Measurements from ENCODE around the gene NTMT1.

DNA sequence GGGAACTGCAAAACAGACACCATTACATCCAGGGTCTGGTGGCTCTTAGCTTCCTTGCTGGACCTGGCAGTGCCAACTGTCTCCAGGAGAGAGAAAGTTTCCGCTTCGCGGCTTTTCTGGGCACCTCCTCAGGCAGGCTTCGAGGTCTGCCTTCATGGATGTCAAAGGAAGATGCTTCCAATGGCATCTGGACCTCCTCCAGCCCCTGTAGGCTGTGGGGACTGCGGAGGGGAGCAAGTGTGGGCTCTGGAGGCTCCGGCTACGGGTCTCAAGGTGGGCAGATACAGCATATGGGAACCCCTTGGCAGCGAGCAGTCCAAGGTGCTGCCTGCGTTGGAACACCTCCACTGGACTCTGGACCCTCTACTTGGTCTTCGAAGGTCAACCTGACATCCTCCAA is 11.0 kb upstream of the NTMT1 start:
- TF ChIP-seq, protein P1, sequence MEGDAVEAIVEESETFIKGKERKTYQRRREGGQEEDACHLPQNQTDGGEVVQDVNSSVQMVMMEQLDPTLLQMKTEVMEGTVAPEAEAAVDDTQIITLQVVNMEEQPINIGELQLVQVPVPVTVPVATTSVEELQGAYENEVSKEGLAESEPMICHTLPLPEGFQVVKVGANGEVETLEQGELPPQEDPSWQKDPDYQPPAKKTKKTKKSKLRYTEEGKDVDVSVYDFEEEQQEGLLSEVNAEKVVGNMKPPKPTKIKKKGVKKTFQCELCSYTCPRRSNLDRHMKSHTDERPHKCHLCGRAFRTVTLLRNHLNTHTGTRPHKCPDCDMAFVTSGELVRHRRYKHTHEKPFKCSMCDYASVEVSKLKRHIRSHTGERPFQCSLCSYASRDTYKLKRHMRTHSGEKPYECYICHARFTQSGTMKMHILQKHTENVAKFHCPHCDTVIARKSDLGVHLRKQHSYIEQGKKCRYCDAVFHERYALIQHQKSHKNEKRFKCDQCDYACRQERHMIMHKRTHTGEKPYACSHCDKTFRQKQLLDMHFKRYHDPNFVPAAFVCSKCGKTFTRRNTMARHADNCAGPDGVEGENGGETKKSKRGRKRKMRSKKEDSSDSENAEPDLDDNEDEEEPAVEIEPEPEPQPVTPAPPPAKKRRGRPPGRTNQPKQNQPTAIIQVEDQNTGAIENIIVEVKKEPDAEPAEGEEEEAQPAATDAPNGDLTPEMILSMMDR (IDR thresholded peaks at IDR 0.05), result no peak
- no peak for TF ChIP-seq POLR2A (IDR thresholded peaks at IDR 0.05)

Measured in adrenal gland (tissue), 5 donors.